Measurements from ENCODE around the gene TSPAN18. TPM values are rescaled to one million over a fixed set of nuclear protein-coding genes. Genes with fewer than 3 reads are reported as not detected.

TSPAN18 gene
- polyA plus RNA-seq, 1 of the 3 experiments (the other 2 are of a cell fraction) = 0.72 TPM

DNA sequence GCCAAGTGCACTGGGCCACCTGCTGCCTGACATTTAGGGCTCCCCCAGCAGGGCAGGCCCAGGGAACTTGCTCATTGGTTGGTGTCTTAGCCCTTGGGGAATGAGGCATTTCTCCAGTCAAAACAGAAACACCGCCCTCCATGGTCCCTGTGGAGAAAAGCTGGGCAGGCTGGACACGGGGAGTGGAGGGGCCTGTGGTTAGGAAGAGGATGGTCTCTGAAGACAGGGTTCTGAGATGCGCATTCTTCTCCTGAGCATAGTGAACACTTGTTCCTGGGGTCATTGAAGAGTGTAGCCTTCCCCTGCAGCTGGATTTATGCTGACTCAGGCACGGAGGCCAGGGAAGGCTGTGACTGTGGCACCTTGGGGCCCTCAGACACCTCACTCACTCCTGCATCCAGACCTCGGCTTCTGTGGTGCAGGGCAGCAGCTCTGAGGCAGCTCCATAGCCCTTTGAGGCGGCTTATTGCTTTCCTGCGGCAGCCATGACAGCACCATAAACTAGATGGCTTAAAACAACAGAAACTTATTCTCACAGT is 8.2 kb downstream of the TSPAN18 start:
- H3K9me2 ChIP-seq = no peaks in the 10 kb centered on the region

More for the DNA sequence above, 8.2 kb downstream of the TSPAN18 start:
- Histone ChIP-seq H3K79me2 (ENCODE audit: insufficient read depth) (no peaks in the 10 kb centered on the region), H3K27ac (ENCODE audit: low read depth in 2 of 2, low read length in 1 of 2) (peak overlapping the region in 1 of 2 experiments; percentile 31; a peak in 1 of 4 replicates), H3K4me3 (ENCODE audit: low read depth in 2 of 2, low read length in 1 of 2) (no peak overlapping the region), H3K4me2 (no peak overlapping the region), H3F3A (replicated peaks; ENCODE audit: insufficient read depth) (no peaks in the 10 kb centered on the region), H3K4me1 (ENCODE audit: control insufficient read depth in 1 of 2, insufficient read depth in 2 of 2, low read depth in 1 of 2, low read length in 1 of 2) (peaks cover 0 to 53% of the 10 kb centered on the region in 2 experiments; a peak in 3 of 4 replicates), H3K9ac (no peak overlapping the region), H3K36me3 (replicated peaks in 1 of 2; ENCODE audit: control insufficient read depth in 1 of 2, insufficient read depth in 2 of 2, low read length in 1 of 2) (no peaks in the 10 kb centered on the region), H3K27me3 (ENCODE audit: insufficient read depth) (peaks cover 9% of the 10 kb centered on the region), H3K9me3 (no peaks in the 10 kb centered on the region), H4K20me1 (ENCODE audit: insufficient read depth) (no peaks in the 10 kb centered on the region), H2AFZ (ENCODE audit: low read depth) (no peak overlapping the region)
- TF ChIP-seq GATA2 (CRISPR knock-in tag; IDR thresholded peaks at IDR 0.05) = no peak
- no peak for TF ChIP-seq RAD21 (IDR thresholded peaks at IDR 0.05; ENCODE audit: low read length)
- TF ChIP-seq, protein P1, sequence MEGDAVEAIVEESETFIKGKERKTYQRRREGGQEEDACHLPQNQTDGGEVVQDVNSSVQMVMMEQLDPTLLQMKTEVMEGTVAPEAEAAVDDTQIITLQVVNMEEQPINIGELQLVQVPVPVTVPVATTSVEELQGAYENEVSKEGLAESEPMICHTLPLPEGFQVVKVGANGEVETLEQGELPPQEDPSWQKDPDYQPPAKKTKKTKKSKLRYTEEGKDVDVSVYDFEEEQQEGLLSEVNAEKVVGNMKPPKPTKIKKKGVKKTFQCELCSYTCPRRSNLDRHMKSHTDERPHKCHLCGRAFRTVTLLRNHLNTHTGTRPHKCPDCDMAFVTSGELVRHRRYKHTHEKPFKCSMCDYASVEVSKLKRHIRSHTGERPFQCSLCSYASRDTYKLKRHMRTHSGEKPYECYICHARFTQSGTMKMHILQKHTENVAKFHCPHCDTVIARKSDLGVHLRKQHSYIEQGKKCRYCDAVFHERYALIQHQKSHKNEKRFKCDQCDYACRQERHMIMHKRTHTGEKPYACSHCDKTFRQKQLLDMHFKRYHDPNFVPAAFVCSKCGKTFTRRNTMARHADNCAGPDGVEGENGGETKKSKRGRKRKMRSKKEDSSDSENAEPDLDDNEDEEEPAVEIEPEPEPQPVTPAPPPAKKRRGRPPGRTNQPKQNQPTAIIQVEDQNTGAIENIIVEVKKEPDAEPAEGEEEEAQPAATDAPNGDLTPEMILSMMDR (IDR thresholded peaks at IDR 0.05) = no peak
- TF ChIP-seq MXI1 (IDR thresholded peaks at IDR 0.05; ENCODE audit: low read depth, low read length) = no peak
- no peak for TF ChIP-seq TCF12 (IDR thresholded peaks at IDR 0.05)
- no peak for TF ChIP-seq CHD2 (IDR thresholded peaks at IDR 0.05; ENCODE audit: low read length, partially characterized antibody)
- TF ChIP-seq, protein P2, sequence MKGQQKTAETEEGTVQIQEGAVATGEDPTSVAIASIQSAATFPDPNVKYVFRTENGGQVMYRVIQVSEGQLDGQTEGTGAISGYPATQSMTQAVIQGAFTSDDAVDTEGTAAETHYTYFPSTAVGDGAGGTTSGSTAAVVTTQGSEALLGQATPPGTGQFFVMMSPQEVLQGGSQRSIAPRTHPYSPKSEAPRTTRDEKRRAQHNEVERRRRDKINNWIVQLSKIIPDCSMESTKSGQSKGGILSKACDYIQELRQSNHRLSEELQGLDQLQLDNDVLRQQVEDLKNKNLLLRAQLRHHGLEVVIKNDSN (IDR thresholded peaks at IDR 0.05; ENCODE audit: borderline replicate concordance, low read depth) = no peak
- TF ChIP-seq JUND (IDR thresholded peaks at IDR 0.05) = no peak
- TF ChIP-seq, protein P3, sequence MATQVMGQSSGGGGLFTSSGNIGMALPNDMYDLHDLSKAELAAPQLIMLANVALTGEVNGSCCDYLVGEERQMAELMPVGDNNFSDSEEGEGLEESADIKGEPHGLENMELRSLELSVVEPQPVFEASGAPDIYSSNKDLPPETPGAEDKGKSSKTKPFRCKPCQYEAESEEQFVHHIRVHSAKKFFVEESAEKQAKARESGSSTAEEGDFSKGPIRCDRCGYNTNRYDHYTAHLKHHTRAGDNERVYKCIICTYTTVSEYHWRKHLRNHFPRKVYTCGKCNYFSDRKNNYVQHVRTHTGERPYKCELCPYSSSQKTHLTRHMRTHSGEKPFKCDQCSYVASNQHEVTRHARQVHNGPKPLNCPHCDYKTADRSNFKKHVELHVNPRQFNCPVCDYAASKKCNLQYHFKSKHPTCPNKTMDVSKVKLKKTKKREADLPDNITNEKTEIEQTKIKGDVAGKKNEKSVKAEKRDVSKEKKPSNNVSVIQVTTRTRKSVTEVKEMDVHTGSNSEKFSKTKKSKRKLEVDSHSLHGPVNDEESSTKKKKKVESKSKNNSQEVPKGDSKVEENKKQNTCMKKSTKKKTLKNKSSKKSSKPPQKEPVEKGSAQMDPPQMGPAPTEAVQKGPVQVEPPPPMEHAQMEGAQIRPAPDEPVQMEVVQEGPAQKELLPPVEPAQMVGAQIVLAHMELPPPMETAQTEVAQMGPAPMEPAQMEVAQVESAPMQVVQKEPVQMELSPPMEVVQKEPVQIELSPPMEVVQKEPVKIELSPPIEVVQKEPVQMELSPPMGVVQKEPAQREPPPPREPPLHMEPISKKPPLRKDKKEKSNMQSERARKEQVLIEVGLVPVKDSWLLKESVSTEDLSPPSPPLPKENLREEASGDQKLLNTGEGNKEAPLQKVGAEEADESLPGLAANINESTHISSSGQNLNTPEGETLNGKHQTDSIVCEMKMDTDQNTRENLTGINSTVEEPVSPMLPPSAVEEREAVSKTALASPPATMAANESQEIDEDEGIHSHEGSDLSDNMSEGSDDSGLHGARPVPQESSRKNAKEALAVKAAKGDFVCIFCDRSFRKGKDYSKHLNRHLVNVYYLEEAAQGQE (IDR thresholded peaks at IDR 0.05; ENCODE audit: low read depth, low read length) = no peak
- TF ChIP-seq FOSL2 (IDR thresholded peaks at IDR 0.05; ENCODE audit: borderline replicate concordance, low read depth) = no peak
- TF ChIP-seq MEF2A (IDR thresholded peaks at IDR 0.05; ENCODE audit: borderline replicate concordance, low read depth) = no peak
- no peak for TF ChIP-seq SMC3 (IDR thresholded peaks at IDR 0.05; ENCODE audit: low read depth, low read length)
- CTCF ChIA-PET = interaction anchor here (0.7 to 1.2 kb wide), 2 partner anchors 9 to 42 kb away, joined by 3 read pairs; no protein-coding TSS in a partner anchor
- WGBS (ENCODE audit: low lambda C conversion rate) = 52% methylated on average over 2 of the region's 7 CpGs
- no peak for DNase-seq
- POLR2A ChIA-PET = no interaction called here
